NT2/D1 (cell line): ENCODE data around the gene FER.

Experiments
- SUZ12 ChIP-seq: IDR thresholded peaks from 2 replicates; pipeline ENCODE4 v1.6.1; 2011; ENCODE audit not compliant: insufficient read length, insufficient read depth; ENCODE audit errors: extremely low read depth
- YY1 ChIP-seq: IDR thresholded peaks from 2 replicates; pipeline ENCODE4 v1.6.1; 2011; ENCODE audit not compliant: insufficient read length, insufficient read depth
- ZNF274 ChIP-seq: IDR thresholded peaks from 2 replicates; pipeline ENCODE4 v1.6.1; 2011; ENCODE audit warnings: mild to moderate bottlenecking, low read depth, low read length

- TF ChIP-seq SUZ12, result no peak
- TF ChIP-seq YY1, result no peak
- TF ChIP-seq ZNF274, result no peak
Measured at GRCh38 chr5:109030360-109031143, 282.9 kb downstream of the FER start.
